Nephron progenitor cell (in vitro differentiated cells): ENCODE measurements around the gene IMP4.

Source experiments
- DNase-seq: peaks from one replicate; pipeline ENCODE4 v3.0.0; 2021
- H3K27ac Mint-ChIP-seq: 2 replicates; pipeline ENCODE4 v1.8.0; 2021; ENCODE audit warnings: mild to moderate bottlenecking, moderate library complexity, mixed read lengths
- H3K27me3 Mint-ChIP-seq: 2 replicates; pipeline ENCODE4 v1.8.0; 2021; ENCODE audit warnings: mild to moderate bottlenecking, low read depth, mixed read lengths; ENCODE audit not compliant: poor library complexity
- H3K36me3 Mint-ChIP-seq: 2 replicates; pipeline ENCODE4 v1.8.0; 2021; ENCODE audit warnings: low read depth, mixed read lengths
- H3K4me1 Mint-ChIP-seq: 2 replicates; pipeline ENCODE4 v1.8.0; 2021; ENCODE audit warnings: mixed read lengths
- H3K4me3 Mint-ChIP-seq: 2 replicates; pipeline ENCODE4 v1.8.0; 2021; ENCODE audit warnings: mild to moderate bottlenecking, moderate library complexity, mixed read lengths
- H3K9me3 Mint-ChIP-seq: 2 replicates; pipeline ENCODE4 v1.8.0; 2021; ENCODE audit warnings: mild to moderate bottlenecking, moderate library complexity, mixed read lengths
- TF ChIP-seq, protein P1 (sequence below): fragments of 200-600 bp; sonication (generic); IDR thresholded peaks from 2 replicates; pipeline ENCODE4 v1.5.0; 2021; ENCODE audit warnings: antibody characterized with exemption

Gene IMP4

DNA sequence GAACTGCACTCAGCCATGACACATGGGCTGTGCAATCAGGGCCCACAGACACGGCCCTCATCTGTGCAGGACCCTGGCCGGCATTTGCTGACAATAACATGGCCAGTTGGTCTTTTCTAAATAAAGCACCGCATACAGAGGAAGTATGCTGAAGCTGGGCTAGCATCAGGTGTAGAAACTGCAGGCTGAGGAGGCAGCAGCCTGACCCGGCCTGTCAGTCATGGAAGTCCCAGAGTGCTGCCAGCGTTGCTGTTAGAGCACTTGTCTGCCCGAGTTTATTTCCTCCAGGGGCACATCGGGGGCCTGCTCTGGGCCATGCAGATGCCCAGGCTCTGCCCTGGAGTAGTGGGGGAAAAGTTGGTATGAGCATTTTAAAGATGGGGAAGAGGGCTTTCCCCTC, 9.0 kb downstream of the IMP4 start:
- TF ChIP-seq, protein P1, sequence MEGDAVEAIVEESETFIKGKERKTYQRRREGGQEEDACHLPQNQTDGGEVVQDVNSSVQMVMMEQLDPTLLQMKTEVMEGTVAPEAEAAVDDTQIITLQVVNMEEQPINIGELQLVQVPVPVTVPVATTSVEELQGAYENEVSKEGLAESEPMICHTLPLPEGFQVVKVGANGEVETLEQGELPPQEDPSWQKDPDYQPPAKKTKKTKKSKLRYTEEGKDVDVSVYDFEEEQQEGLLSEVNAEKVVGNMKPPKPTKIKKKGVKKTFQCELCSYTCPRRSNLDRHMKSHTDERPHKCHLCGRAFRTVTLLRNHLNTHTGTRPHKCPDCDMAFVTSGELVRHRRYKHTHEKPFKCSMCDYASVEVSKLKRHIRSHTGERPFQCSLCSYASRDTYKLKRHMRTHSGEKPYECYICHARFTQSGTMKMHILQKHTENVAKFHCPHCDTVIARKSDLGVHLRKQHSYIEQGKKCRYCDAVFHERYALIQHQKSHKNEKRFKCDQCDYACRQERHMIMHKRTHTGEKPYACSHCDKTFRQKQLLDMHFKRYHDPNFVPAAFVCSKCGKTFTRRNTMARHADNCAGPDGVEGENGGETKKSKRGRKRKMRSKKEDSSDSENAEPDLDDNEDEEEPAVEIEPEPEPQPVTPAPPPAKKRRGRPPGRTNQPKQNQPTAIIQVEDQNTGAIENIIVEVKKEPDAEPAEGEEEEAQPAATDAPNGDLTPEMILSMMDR, result no peak
- Mint-ChIP-seq H3K9me3 (no peaks in the 10 kb centered on the region), H3K36me3 (peaks cover 30% of the 10 kb centered on the region), H3K27me3 (peaks cover 22% of the 10 kb centered on the region), H3K4me3 (no peak overlapping the region), H3K4me1 (peaks cover 36% of the 10 kb centered on the region), H3K27ac (peak overlapping the region; percentile 60)
- no peak for DNase-seq

- peaks cover 27% of the 10 kb centered on the region for H3K27me3 Mint-ChIP-seq
- peak overlapping the region; percentile 49 for H3K4me3 Mint-ChIP-seq
- H3K36me3 Mint-ChIP-seq, result peaks cover 24% of the 10 kb centered on the region
- H3K27ac Mint-ChIP-seq, result peak overlapping the region; percentile 60
- DNase-seq, result no peak
- no peaks in the 10 kb centered on the region for H3K9me3 Mint-ChIP-seq
- H3K4me1 Mint-ChIP-seq, result peaks cover 36% of the 10 kb centered on the region
- TF ChIP-seq, protein P1, result no peak
Measured at GRCh38 chr2:130352237-130352636, 9.5 kb downstream of the IMP4 start.

DNA sequence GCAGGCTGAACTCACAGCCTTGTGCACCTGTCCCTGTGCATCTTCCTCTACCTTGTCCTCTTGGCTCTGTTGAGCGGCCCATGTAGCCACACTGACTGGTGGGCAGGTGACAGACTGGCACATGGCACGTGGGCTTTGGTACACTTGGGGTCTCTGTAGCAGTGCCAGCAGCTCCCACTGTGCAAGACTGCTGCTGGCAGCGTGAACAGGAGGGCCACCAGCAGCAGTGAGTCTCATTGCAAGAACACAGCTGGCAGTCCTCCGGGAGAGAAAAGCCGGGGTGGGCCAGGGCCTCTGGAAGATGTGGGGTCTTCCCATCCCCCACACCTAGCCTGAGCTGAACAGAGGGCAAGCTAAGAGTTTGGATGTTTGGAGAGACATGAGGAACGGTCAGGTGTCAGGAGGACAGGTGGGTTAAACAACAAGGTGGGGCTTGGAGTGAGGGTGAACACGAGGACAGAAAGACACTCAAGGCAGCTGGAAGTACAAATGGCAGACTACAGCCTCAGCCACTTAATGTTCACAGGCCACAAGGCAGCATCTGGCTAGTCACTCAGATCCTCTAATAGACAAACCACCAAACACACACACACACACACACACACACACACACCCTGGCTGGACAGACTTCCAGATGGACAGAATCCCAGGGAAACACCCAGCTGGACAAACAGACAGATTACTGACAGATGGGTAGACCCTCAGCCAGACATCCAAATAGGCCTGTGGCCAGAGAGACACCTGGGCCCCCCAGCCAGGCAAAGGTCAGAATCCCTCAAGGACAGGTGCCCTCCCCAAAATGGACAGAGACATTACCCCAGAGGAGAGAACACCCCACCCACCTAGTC, 10.8 kb downstream of the IMP4 start:
- H3K27ac Mint-ChIP-seq, result no peak overlapping the region
- H3K4me1 Mint-ChIP-seq, result peaks cover 36% of the 10 kb centered on the region
- no peaks in the 10 kb centered on the region for H3K9me3 Mint-ChIP-seq
- DNase-seq, result no peak
- peaks cover 27% of the 10 kb centered on the region for H3K27me3 Mint-ChIP-seq
- peak overlapping the region; percentile 40 for H3K4me3 Mint-ChIP-seq
- peaks cover 12% of the 10 kb centered on the region for H3K36me3 Mint-ChIP-seq
- TF ChIP-seq, protein P1, result no peak

GRCh38 chr2:130354139-130354428, 11.4 kb downstream of the IMP4 start:
- TF ChIP-seq, protein P1, result no peak
- H3K9me3 Mint-ChIP-seq, result no peaks in the 10 kb centered on the region
- H3K4me3 Mint-ChIP-seq, result peak overlapping the region; percentile 81
- peaks cover 9% of the 10 kb centered on the region for H3K36me3 Mint-ChIP-seq
- H3K27me3 Mint-ChIP-seq, result peaks cover 27% of the 10 kb centered on the region
- peaks cover 36% of the 10 kb centered on the region for H3K4me1 Mint-ChIP-seq
- DNase-seq, result no peak
- H3K27ac Mint-ChIP-seq, result no peak overlapping the region

DNA sequence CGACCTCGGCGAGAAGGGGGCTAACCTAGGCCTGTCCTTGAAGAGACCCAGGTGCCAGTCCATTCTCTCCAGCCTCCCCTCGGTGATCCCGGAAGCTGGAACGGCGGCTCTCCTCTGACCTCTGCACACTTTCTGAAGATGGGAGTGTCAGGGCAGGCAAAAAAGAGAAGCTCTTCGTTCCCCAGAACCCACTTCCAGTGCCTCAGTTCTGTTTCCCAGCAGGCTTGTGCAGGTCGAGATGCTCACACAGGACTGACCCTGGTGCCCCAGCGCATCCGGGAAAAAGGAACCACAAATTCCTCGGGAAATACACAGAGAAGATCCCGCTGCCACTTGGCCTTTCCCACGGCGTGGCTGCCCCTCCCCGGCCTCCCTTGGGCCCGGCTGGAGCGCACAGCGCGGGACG, 12.5 kb downstream of the IMP4 start:
- DNase-seq, result no peak
- TF ChIP-seq, protein P1, result no peak
- Mint-ChIP-seq H3K27me3 (peaks cover 27% of the 10 kb centered on the region), H3K36me3 (peaks cover 5% of the 10 kb centered on the region), H3K9me3 (peaks cover 5% of the 10 kb centered on the region), H3K27ac (no peak overlapping the region), H3K4me1 (peaks cover 36% of the 10 kb centered on the region), H3K4me3 (peak overlapping the region; percentile 81)
